Neural crest cell (in vitro differentiated cells): ENCODE measurements around the gene FTSJ3. TPM values are rescaled to one million over a fixed set of nuclear protein-coding genes. Genes with fewer than 3 reads are reported as not detected.

Experiments used
- DNase-seq: peaks from one replicate; pipeline ENCODE4 v3.0.0; 2021; ENCODE audit warnings: low read depth, mixed read lengths, low spot score
- H3K27ac Mint-ChIP-seq: one replicate; pipeline ENCODE4 v1.8.0; 2021; ENCODE audit warnings: mild to moderate bottlenecking, mixed read lengths; ENCODE audit not compliant: unreplicated experiment
- H3K27me3 Mint-ChIP-seq: 2 replicates; pipeline ENCODE4 v1.8.0; 2021; ENCODE audit warnings: low read depth, mild to moderate bottlenecking, mixed read lengths
- H3K36me3 Mint-ChIP-seq: 2 replicates; pipeline ENCODE4 v1.8.0; 2021; ENCODE audit warnings: low read depth, mild to moderate bottlenecking, mixed read lengths
- H3K4me1 Mint-ChIP-seq: 2 replicates; pipeline ENCODE4 v1.8.0; 2021; ENCODE audit warnings: mixed read lengths
- H3K4me3 Mint-ChIP-seq: one replicate; pipeline ENCODE4 v1.8.0; 2021; ENCODE audit warnings: mild to moderate bottlenecking, mixed read lengths
- H3K9me3 Mint-ChIP-seq: 2 replicates; pipeline ENCODE4 v1.8.0; 2021; ENCODE audit warnings: mixed read lengths
- total RNA-seq: library from RNA; stranded (reverse); gene quantifications from 2 replicates; pipeline ENCODE4 v1.2.1, GENCODE V29; 2021
- TF ChIP-seq, protein P1 (sequence below): fragments of 200-600 bp; sonication (generic); conservative IDR thresholded peaks from 2 replicates; pipeline ENCODE4 v1.5.0; 2021; ENCODE audit warnings: antibody characterized with exemption, mild to moderate bottlenecking

The FTSJ3 gene
- total RNA-seq, 1 donor from 2014 or later = 57.4 TPM

GRCh38 chr17:63824362-63824761, 3.1 kb downstream of the FTSJ3 start:
- peak overlapping the region; percentile 76 for H3K4me3 Mint-ChIP-seq
- TF ChIP-seq, protein P1, sequence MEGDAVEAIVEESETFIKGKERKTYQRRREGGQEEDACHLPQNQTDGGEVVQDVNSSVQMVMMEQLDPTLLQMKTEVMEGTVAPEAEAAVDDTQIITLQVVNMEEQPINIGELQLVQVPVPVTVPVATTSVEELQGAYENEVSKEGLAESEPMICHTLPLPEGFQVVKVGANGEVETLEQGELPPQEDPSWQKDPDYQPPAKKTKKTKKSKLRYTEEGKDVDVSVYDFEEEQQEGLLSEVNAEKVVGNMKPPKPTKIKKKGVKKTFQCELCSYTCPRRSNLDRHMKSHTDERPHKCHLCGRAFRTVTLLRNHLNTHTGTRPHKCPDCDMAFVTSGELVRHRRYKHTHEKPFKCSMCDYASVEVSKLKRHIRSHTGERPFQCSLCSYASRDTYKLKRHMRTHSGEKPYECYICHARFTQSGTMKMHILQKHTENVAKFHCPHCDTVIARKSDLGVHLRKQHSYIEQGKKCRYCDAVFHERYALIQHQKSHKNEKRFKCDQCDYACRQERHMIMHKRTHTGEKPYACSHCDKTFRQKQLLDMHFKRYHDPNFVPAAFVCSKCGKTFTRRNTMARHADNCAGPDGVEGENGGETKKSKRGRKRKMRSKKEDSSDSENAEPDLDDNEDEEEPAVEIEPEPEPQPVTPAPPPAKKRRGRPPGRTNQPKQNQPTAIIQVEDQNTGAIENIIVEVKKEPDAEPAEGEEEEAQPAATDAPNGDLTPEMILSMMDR = no peak
- peaks cover 3% of the 10 kb centered on the region for H3K27me3 Mint-ChIP-seq
- peaks cover 33% of the 10 kb centered on the region for H3K4me1 Mint-ChIP-seq
- no peak overlapping the region for H3K27ac Mint-ChIP-seq
- DNase-seq = no peak
- H3K9me3 Mint-ChIP-seq = no peaks in the 10 kb centered on the region
- H3K36me3 Mint-ChIP-seq = peaks cover 31% of the 10 kb centered on the region

DNA sequence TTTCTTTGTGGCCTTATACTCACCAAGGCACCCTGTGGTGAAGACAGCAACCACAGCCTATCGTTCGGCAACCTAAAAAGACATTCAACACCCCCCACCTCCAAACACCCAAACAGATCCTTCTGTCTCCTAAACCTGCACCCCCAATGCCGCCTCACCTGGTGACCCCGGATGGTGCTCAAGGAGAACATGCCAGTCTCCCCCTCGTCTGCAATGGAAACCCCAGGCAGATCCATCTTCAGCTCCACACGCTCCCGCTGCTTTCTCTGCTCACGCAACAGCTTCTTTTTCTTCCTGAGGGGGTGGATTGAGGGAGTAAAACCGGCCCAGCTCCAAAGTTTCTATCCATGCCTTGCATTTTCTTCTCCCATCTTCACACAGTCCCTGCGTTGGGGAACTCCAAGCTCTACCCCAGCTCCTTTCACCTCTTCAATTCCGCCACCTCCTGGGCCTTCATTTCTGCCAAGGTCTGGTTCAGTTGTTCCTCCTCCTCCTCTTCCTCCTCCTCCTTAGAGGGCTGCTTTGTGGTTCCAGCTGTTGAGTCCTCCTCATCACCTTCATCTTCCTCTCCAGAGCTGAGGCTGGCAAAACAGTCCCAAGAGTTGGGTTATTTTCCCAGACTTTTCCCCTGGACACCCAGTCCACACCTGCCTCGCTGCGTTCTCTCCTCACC, 3.7 kb downstream of the FTSJ3 start:
- TF ChIP-seq, protein P1 = no peak
- H3K4me3 Mint-ChIP-seq = peak overlapping the region; percentile 76
- no peak overlapping the region for H3K27ac Mint-ChIP-seq
- H3K36me3 Mint-ChIP-seq = peaks cover 35% of the 10 kb centered on the region
- H3K27me3 Mint-ChIP-seq = peaks cover 3% of the 10 kb centered on the region
- DNase-seq = no peak
- peaks cover 28% of the 10 kb centered on the region for H3K4me1 Mint-ChIP-seq
- H3K9me3 Mint-ChIP-seq = no peaks in the 10 kb centered on the region

DNA sequence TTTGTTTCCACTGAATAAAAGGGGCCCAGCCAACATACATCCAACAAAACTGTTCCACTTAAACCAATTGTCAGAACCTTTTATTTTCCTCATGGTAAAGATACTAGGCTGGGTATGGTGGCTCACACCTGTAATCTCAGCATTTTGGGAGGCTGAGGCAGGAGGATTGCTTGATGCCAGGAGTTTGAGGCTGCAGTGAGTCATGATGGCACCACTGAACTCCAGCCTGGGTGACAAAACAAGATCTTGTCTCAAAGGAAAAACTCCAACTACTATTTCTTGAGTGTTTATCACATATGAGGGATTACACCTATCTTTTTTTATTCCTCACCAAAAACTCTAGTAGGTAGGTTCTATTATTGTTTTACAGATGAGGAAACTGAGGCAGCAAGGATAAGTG, 4.9 kb downstream of the FTSJ3 start:
- TF ChIP-seq, protein P1 = no peak
- H3K4me3 Mint-ChIP-seq = peak overlapping the region; percentile 62
- H3K27ac Mint-ChIP-seq = no peak overlapping the region
- H3K4me1 Mint-ChIP-seq = peaks cover 19% of the 10 kb centered on the region
- peaks cover 36% of the 10 kb centered on the region for H3K36me3 Mint-ChIP-seq
- no peak for DNase-seq
- H3K9me3 Mint-ChIP-seq = no peaks in the 10 kb centered on the region
- H3K27me3 Mint-ChIP-seq = peaks cover 3% of the 10 kb centered on the region

DNA sequence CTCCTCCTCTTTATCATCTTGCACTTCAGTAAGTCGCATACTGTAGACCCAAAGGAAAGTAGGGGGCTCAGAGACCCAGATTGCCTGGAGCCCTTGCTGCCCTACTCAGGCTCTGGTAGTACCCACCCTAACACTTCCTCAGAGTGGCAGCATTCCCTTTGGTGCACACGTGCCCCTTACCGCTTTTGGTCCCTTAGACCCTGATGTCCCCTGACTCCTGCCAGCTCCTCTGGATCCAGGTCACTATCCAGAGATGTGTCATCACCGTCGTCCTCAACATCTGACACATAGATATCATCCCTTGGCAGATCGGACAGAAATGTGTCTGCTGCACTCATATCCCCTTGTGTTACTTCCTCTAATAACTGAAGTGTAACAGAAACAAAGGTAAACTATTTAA, 5.7 kb downstream of the FTSJ3 start:
- no peak for DNase-seq
- Mint-ChIP-seq H3K4me3 (no peak overlapping the region), H3K36me3 (peaks cover 36% of the 10 kb centered on the region)

DNA sequence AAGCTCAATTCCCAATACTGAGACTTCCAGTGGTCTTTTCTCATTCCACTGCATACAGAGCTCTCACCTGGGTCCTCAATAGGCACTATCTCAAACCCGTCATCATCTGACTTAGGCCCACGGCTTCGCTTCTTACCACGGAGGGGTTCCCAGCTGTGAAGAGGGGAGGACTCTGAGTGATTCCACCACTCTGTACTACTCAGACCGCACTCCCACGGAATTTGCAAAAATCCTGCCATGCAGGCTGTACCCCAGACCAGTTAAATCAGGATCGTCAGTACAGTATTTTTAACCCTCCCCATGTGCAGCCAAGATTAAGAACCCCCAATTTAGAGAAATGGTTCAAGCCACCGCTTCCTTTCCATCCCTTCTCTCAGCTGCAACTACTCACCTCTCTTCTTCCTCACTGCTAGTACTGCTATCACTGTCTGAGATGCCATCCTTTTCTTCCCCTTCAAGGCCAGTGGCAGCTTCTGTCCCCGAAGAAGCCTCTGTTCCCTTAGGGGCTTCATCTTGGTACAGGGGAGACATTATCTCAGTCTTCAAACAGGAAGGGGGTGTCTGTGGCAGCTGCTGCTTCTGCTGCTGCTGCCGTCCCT, 6.4 kb downstream of the FTSJ3 start:
- Mint-ChIP-seq H3K27me3 (no peaks in the 10 kb centered on the region), H3K27ac (peak overlapping the region; percentile 28), H3K4me3 (no peak overlapping the region), H3K36me3 (peaks cover 35% of the 10 kb centered on the region), H3K4me1 (peaks cover 8% of the 10 kb centered on the region), H3K9me3 (no peaks in the 10 kb centered on the region)
- TF ChIP-seq, protein P1 = no peak
- no peak for DNase-seq

More for the DNA sequence above, 5.7 kb downstream of the FTSJ3 start:
- no peaks in the 10 kb centered on the region for H3K27me3 Mint-ChIP-seq
- H3K27ac Mint-ChIP-seq = no peak overlapping the region
- TF ChIP-seq, protein P1 = no peak
- peaks cover 15% of the 10 kb centered on the region for H3K4me1 Mint-ChIP-seq
- no peaks in the 10 kb centered on the region for H3K9me3 Mint-ChIP-seq
